MM.1S (cell line): ENCODE data around the gene CCZ1B.
"Not testable (repeated sequence)": the region's sequence is repeated elsewhere in the genome, so short reads cannot be mapped to it uniquely, and the experiment has no call there.

ENCODE experiments used
- CTCF ChIP-seq: fragments of 300-600 bp; sonication (generic); IDR thresholded peaks from 2 replicates; pipeline ENCODE4 v1.5.1; 2016; ENCODE audit warnings: antibody characterized with exemption, low read length, mixed read lengths
- EZH2 ChIP-seq: fragments of 300-600 bp; sonication (generic); optimal IDR thresholded peaks from 2 replicates; pipeline ENCODE3; 2017; ENCODE audit warnings: low read depth, mild to moderate bottlenecking, antibody characterized with exemption, low read length, mixed read lengths
- EZH2phosphoT487 ChIP-seq: fragments of 300-600 bp; sonication (generic); IDR thresholded peaks from 2 replicates; pipeline ENCODE4 v1.6.1; 2018; ENCODE audit warnings: antibody characterized with exemption, low read length

GRCh38 chr7:6871421-6872144 is 45.5 kb upstream of the CCZ1B start:
- TF ChIP-seq EZH2, CTCF, EZH2phosphoT487: not testable (repeated sequence)
